22Rv1 (cell line): Measurements from ENCODE around the gene ANKRD30B.
"Not testable (repeated sequence)": the region's sequence is repeated elsewhere in the genome, so short reads cannot be mapped to it uniquely, and the experiment has no call there.

Source experiments
- H3K27ac ChIP-seq: fragments of 450-650 bp; 2 replicates; pipeline ENCODE4 v1.5.1; 2017
- TF ChIP-seq, protein P1 (sequence below): fragments of 450-650 bp; IDR thresholded peaks from 2 replicates; pipeline ENCODE4 v1.5.1; 2017; ENCODE audit warnings: mild to moderate bottlenecking

ANKRD30B gene

GRCh38 chr18:14867988-14868387 is 120.0 kb downstream of the ANKRD30B start:
- H3K27ac ChIP-seq = not testable (repeated sequence)

- H3K27ac ChIP-seq = not testable (repeated sequence)
Observed at GRCh38 chr18:14868825-14869224, 120.9 kb downstream of the ANKRD30B start.

GRCh38 chr18:14878826-14879225 is 130.9 kb downstream of the ANKRD30B start:
- H3K27ac ChIP-seq = not testable (repeated sequence)

DNA sequence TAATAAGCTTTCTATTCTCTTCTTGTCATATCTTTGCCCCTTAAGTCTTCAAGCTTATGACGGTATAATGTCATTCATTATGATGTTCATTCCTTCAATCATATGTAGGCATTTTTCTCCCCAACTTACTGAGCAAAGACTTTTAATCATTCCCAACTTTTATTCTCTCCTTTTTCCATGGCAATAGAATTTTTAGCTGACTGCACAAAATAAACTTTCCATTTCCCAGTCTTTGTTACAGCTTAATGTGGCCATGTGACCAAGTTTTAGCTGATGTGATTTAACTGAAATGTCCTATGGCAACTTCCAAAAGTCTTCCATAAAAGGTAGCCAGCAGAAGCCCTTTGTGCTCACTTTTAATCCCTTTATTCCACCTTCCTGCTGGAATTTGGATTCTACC is 152.5 kb downstream of the ANKRD30B start:
- TF ChIP-seq, protein P1, sequence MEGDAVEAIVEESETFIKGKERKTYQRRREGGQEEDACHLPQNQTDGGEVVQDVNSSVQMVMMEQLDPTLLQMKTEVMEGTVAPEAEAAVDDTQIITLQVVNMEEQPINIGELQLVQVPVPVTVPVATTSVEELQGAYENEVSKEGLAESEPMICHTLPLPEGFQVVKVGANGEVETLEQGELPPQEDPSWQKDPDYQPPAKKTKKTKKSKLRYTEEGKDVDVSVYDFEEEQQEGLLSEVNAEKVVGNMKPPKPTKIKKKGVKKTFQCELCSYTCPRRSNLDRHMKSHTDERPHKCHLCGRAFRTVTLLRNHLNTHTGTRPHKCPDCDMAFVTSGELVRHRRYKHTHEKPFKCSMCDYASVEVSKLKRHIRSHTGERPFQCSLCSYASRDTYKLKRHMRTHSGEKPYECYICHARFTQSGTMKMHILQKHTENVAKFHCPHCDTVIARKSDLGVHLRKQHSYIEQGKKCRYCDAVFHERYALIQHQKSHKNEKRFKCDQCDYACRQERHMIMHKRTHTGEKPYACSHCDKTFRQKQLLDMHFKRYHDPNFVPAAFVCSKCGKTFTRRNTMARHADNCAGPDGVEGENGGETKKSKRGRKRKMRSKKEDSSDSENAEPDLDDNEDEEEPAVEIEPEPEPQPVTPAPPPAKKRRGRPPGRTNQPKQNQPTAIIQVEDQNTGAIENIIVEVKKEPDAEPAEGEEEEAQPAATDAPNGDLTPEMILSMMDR = no peak
- H3K27ac ChIP-seq = no peak overlapping the region
